Thoracic aorta (tissue), 2 donors: ENCODE results near the gene ASPDH. TPM values are rescaled to one million over a fixed set of nuclear protein-coding genes. Genes with fewer than 3 reads are reported as not detected.

Source experiments
- ATAC-seq: fragments of 150-250 bp; one replicate; pipeline ENCODE4 v1.8.0; 2017; ENCODE audit warnings: low read depth; ENCODE audit not compliant: insufficient number of reproducible peaks, low FRiP score
- DNase-seq: peaks from one replicate; pipeline ENCODE4 v3.0.0-alpha.2; 2020; ENCODE audit warnings: low spot score
- H3K27ac ChIP-seq, 2 donors: fragments of 200-600 bp; sonication (generic); 1 replicate in 1 of 2; 2 replicates in 1 of 2; pipeline ENCODE4 v1.5.1; 2016; ENCODE audit warnings: mild to moderate bottlenecking in 2 of 2, moderate library complexity in 2 of 2
- H3K27me3 ChIP-seq: fragments of 200-600 bp; sonication (generic); replicated peaks from 2 replicates; pipeline ENCODE4 v1.6.0; 2016; ENCODE audit warnings: mild to moderate bottlenecking; ENCODE audit not compliant: insufficient read depth
- H3K36me3 ChIP-seq: fragments of 200-600 bp; sonication (generic); one replicate; pipeline ENCODE4 v1.5.1; 2016
- H3K4me1 ChIP-seq, 2 donors: fragments of 200-600 bp; sonication (generic); 1 replicate in 1 of 2; 2 replicates in 1 of 2; pipeline versions ENCODE4 v1.5.1 to v1.6.0; 2016; ENCODE audit warnings: low read depth in 2 of 2, mild to moderate bottlenecking in 1 of 2; ENCODE audit not compliant: control insufficient read depth in 1 of 2
- H3K4me3 ChIP-seq: fragments of 200-600 bp; sonication (generic); 2 replicates; pipeline ENCODE4 v1.5.1; 2016; ENCODE audit warnings: mild to moderate bottlenecking
- H3K9me3 ChIP-seq: fragments of 200-600 bp; sonication (generic); 2 replicates; pipeline ENCODE4 v1.5.1; 2016
- total RNA-seq, 2 donors: library from RNA; depleted of rRNA; stranded (reverse); fragments of >200 nt; gene quantifications; one replicate each; pipeline versions ENCODE4 v1.1.0 to v1.2.3, GENCODE V29; 2016
- TF ChIP-seq, protein P1 (sequence below): fragments of 200-600 bp; sonication (generic); IDR thresholded peaks from one replicate; pipeline ENCODE4 v1.5.1; 2019; ENCODE audit warnings: antibody characterized with exemption

The ASPDH gene
- total RNA-seq, 2 donors from 2014 or later: not detected

DNA sequence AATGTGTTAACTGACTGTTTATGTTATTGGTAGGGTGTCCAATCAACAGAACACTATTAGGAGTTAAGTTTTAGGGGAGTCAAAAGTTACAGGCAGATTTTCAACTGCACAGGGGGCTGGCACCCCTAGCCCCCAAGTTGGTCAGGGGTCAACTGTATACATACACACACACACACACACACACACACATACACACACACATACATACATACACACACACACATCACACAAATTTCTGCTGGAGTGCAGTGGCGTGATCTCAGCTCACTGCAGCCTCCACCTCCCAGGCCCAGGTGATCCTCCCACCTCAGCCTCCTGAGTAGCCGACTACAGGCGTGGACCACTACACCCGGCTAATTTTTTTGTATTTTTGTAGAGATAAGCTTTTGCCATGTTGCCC is 44.3 kb upstream of the ASPDH start:
- ATAC-seq: no peak
- TF ChIP-seq, protein P1, sequence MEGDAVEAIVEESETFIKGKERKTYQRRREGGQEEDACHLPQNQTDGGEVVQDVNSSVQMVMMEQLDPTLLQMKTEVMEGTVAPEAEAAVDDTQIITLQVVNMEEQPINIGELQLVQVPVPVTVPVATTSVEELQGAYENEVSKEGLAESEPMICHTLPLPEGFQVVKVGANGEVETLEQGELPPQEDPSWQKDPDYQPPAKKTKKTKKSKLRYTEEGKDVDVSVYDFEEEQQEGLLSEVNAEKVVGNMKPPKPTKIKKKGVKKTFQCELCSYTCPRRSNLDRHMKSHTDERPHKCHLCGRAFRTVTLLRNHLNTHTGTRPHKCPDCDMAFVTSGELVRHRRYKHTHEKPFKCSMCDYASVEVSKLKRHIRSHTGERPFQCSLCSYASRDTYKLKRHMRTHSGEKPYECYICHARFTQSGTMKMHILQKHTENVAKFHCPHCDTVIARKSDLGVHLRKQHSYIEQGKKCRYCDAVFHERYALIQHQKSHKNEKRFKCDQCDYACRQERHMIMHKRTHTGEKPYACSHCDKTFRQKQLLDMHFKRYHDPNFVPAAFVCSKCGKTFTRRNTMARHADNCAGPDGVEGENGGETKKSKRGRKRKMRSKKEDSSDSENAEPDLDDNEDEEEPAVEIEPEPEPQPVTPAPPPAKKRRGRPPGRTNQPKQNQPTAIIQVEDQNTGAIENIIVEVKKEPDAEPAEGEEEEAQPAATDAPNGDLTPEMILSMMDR: no peak
- no peaks in the 10 kb centered on the region for H3K27me3 ChIP-seq

DNA sequence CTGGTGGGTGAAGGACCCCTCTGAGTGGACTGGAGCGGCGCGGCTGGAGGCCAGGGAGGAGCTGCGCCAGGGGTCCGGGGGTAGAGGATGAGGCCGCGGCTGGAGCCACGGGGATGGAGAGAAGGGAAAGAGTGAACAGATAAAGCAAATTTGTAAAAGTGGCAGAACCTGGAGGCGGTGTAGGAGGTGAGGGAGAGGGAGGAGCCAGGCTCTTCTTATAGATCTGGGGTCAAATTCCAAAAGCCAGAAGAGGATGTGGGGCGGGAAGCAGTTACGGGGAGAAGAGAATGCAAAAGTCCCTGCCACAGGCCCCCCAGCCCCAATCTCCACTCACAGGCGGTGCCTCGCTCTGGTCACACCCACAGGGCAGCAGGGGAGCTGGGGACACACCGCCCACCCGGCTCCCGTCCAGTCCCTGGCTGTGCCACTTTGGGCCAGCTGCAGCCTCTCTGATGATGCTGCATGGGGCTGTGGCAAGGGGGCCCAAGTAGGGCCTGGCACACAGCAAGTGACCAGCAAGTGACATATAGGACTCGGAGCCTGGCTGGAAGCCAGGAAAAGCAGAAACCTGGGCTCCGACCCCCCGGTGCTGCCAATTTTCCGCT is 43.4 kb upstream of the ASPDH start:
- H3K27me3 ChIP-seq: no peaks in the 10 kb centered on the region
- H3K9me3 ChIP-seq: no peaks in the 10 kb centered on the region
- ATAC-seq: no peak
- peaks cover 2 to 7% of the 10 kb centered on the region in 2 donors for H3K4me1 ChIP-seq
- H3K27ac ChIP-seq: no peak overlapping the region
- DNase-seq: no peak
- TF ChIP-seq, protein P1: no peak
- no peaks in the 10 kb centered on the region for H3K36me3 ChIP-seq
- peak overlapping the region; percentile 75 for H3K4me3 ChIP-seq

More for the DNA sequence above, 44.3 kb upstream of the ASPDH start:
- Histone ChIP-seq H3K36me3 (no peaks in the 10 kb centered on the region), H3K9me3 (no peaks in the 10 kb centered on the region), H3K4me1 (peaks cover 2 to 7% of the 10 kb centered on the region in 2 donors), H3K27ac (no peak overlapping the region), H3K4me3 (no peak overlapping the region)
- DNase-seq: no peak

DNA sequence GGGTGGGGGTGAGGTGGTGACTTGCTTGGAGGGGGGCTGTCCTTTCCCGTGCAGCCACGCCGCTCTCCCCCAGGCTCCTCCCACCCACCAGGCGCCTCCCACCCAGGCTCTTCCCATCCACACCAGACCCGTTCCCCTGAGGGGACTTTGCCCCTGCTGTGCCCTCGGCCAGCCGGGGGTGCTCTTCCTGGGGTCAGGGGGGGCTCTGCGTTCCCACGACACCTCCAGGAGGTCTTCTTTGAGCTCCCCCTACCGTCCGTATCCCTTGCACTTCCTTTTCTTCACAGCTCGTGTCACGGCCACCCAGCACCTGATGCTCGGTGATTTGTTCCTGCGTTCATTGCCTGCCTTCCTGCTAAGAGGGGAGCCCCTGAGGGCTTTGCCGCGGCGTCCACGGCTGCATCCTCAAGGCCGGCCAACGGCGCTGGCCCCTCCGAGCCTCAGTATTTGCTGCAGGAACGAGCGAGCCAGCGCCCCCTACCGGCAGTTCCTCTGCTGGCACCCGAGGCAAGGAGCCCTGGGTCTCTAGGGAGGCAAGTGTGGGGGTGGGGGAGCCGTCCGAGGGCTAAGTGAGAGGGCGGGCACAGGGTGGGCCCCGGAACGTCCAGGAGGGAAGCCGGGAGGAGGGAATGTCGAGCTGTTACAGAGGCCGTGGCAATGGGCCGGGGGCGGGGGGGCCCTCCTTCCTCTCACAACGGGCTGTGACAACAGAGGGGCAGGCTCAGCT is 42.7 kb upstream of the ASPDH start:
- no peak for ATAC-seq

DNA sequence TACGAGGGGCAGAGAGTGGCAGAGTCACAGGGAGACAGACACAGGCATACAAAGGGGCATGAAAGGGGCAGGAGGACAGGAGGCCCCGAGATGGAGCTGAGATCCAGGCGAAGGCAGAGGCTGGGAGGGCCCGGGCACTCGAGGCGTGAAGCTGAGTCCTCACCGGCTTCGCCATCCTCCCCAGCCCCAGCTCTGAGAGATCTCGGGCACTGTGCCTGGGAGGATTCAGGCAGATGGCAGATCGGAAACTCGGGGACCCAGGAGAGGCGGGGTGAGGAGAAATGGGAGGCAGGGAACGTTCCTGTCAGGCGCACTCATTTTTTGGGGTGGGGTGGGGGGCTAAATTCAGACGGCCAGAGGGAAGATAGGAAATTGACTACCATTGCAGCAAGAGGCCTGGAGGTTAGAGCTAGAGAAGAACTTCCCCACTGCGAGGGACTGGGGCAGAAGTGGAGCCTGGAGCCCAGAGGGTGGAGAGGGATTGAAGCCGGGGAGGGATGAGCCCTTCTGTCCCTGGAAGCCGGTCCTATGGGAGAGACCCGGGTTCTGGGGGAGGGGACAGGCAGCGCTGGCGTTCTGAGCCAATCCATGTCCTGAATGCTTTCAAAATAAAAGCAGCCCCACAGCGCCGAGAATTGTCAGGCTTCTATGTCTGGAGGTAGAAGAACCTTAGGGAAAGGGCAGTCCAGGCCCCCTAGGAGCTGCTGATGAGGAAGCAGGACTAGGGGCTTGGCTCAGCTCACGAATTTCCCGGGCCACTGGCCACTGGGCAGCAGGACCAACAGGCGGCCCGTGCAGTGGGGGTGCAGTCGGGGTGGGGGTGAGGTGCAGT is 42.0 kb upstream of the ASPDH start:
- H3K27ac ChIP-seq: no peak overlapping the region
- H3K36me3 ChIP-seq: no peaks in the 10 kb centered on the region
- ATAC-seq: no peak
- no peaks in the 10 kb centered on the region for H3K27me3 ChIP-seq
- H3K9me3 ChIP-seq: no peaks in the 10 kb centered on the region
- TF ChIP-seq, protein P1: no peak
- peak overlapping the region; percentile 75 for H3K4me3 ChIP-seq
- DNase-seq: no peak
- peaks cover 2 to 7% of the 10 kb centered on the region in 2 donors for H3K4me1 ChIP-seq

More for the DNA sequence above, 42.7 kb upstream of the ASPDH start:
- H3K4me1 ChIP-seq: peaks cover 2 to 7% of the 10 kb centered on the region in 2 donors
- peak overlapping the region; percentile 75 for H3K4me3 ChIP-seq
- H3K9me3 ChIP-seq: no peaks in the 10 kb centered on the region
- no peak for DNase-seq
- TF ChIP-seq, protein P1: peak; percentile 64
- no peaks in the 10 kb centered on the region for H3K36me3 ChIP-seq
- no peak overlapping the region for H3K27ac ChIP-seq
- no peaks in the 10 kb centered on the region for H3K27me3 ChIP-seq

DNA sequence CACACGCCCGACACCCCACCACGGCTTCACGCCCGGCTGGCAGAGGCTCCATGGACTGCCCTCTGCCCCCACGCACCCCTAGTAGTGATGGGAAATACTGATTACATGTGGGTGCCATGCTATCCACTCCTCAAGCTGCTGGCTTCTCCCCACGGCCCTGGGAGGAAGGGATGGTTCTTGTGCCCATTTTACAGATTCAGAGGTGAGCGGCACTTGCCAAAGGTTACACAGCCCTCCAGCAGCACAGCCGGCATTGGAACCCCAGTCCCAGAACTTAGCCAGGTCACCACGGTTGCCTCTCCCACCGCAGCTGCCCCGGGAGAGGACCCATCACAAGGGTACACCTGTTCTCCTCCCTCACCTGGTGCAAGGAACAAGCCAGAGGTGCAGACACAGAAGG is 41.3 kb upstream of the ASPDH start:
- H3K9me3 ChIP-seq: no peaks in the 10 kb centered on the region
- H3K4me1 ChIP-seq: peaks cover 2 to 7% of the 10 kb centered on the region in 2 donors
- no peaks in the 10 kb centered on the region for H3K27me3 ChIP-seq
- DNase-seq (no peak), ATAC-seq (no peak)
- H3K36me3 ChIP-seq: no peaks in the 10 kb centered on the region
- no peak overlapping the region for H3K4me3 ChIP-seq
- TF ChIP-seq, protein P1: no peak
- H3K27ac ChIP-seq: no peak overlapping the region
